Retinal pigment epithelial cell (primary cell): Measurements from ENCODE around the gene ATP9A.
A peak's percentile ranks its signal among the peaks of the same experiment; 100 is the strongest.

Source experiments
- DNase-seq: peaks from one replicate; pipeline ENCODE4 v3.0.0-alpha.2; 2010; ENCODE audit warnings: low read depth
- H3K4me3 ChIP-seq: 2 replicates; pipeline ENCODE4 v1.5.1; 2011; ENCODE audit warnings: mild to moderate bottlenecking, low read length, control low read depth, moderate library complexity
- TF ChIP-seq, protein P1 (sequence below): conservative IDR thresholded peaks from 2 replicates; pipeline ENCODE4 v1.5.1; 2011; ENCODE audit warnings: low read depth, low read length, control low read depth, inconsistent platforms

The ATP9A gene

DNA sequence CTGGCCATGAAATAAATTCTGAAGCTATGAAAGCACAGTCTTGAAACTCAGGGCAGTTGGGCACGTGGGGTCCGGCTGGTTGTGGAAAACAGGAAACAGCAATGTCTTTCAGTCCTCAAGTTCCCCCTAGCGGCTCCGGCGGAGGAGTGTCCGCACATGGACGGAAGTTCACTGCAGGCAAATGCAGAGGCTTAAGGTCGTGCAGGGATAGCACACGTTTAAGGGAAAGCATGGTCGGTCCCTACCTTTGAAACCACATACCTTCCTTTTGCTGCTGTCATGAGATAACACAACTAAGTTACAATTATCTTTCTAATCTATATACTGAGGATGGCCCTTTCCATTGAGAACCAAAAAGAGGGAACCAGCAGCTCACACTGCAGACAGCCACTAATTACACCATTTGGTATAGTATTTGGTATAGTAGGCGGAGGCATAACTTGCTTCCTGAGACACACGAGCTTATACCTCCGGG, 173.1 kb downstream of the ATP9A start:
- H3K4me3 ChIP-seq = no peak overlapping the region
- TF ChIP-seq, protein P1, sequence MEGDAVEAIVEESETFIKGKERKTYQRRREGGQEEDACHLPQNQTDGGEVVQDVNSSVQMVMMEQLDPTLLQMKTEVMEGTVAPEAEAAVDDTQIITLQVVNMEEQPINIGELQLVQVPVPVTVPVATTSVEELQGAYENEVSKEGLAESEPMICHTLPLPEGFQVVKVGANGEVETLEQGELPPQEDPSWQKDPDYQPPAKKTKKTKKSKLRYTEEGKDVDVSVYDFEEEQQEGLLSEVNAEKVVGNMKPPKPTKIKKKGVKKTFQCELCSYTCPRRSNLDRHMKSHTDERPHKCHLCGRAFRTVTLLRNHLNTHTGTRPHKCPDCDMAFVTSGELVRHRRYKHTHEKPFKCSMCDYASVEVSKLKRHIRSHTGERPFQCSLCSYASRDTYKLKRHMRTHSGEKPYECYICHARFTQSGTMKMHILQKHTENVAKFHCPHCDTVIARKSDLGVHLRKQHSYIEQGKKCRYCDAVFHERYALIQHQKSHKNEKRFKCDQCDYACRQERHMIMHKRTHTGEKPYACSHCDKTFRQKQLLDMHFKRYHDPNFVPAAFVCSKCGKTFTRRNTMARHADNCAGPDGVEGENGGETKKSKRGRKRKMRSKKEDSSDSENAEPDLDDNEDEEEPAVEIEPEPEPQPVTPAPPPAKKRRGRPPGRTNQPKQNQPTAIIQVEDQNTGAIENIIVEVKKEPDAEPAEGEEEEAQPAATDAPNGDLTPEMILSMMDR = peak; percentile 96

DNA sequence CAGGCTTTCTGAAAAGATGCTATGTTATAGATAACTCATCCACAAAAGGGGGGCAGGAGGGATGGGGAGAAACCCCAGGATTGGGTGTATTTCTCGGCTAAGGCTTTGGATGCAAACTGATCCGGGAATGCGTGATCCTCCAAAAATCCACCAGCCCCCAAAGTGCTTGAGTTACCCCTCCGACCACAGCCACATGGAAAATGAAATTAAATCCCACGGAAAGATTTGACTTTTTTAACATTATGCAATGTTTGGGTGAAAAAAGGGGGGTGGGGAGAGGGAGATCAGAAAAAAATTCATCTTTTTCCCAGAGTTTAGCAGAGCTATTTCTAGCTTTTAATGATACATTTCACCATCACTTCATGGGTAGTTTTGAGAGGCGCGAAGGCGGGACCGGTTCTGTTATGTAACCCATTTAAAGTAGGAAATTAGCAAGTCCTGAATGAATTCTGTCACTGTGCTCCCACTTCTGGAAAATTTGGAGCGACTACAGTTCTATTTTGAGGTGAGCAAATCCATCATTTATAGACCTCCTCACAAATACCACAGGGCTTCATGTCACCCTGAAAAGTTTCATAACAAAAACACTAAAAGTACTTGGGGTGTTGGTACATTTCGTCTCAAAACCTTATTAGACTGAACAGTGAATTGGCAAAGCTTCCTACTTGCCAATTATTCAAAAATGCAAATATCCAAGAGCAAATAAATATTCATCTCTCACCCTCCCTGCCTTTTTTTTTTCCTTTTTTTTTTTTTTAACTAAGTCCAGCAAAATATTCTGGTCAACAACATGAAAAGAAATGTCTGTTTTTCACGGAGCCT, 173.7 kb downstream of the ATP9A start:
- TF ChIP-seq, protein P1 = no peak
- DNase-seq = no peak
- no peak overlapping the region for H3K4me3 ChIP-seq

More for the DNA sequence above, 173.1 kb downstream of the ATP9A start:
- peak; percentile 58 for DNase-seq

DNA sequence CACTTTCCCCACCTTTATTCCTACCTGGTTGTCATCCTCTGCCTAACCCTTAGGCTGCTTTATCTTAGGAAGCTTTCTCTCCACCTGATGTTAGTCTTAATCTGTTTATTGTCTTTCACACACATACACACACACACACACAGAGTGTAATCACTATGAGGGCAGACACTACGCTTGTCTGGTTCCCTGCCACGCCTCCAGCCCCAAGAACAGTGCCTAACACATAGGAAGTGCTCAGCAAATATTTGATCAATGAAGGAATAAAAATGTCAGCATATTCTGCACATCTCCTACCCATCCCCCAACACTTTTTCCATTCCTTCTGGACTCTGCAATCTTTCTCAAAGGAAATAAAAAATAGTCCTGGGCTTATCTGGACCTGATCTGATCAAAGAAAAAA, 174.6 kb downstream of the ATP9A start:
- TF ChIP-seq, protein P1 = no peak
- no peak overlapping the region for H3K4me3 ChIP-seq
- DNase-seq = no peak

DNA sequence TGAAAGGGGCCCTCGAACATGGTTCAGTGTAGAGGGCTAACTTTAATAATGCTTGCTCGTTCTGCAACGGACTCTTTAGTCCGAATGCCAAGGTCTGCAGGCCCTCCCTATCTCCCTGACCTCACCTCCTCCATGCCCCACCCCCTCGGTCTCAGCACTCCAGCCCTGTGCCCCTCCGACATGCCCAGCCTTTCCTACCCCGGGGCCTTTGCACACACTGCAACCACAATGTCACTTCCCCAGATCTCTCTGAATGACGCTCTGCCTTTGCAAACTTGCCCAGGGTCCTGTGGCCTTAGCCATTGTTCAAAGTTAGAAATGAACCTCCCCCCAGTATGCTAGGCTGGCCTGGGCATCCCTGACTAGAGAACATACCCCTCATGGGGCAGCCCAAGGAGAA, 175.6 kb downstream of the ATP9A start:
- TF ChIP-seq, protein P1 = no peak
- DNase-seq = no peak
- no peak overlapping the region for H3K4me3 ChIP-seq

DNA sequence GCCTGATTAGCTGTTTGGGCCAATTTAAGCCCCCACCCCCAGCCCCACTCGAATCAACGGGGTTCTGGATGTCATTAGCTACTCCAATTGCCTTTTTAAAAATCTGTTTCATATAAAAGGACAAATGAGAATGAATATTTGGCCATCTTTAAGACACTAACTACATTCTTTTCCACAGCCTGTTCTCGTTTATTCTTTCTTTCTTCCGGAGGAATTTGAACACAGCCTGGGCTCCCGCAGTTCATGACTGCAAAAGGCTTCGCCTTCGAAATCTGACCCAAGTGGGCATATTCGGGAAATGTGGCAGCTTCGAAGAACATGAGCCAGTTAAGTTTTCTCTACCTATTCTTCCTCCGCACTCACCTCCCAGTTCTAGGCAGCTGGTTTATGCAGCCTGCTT, 176.3 kb downstream of the ATP9A start:
- no peak overlapping the region for H3K4me3 ChIP-seq
- no peak for DNase-seq
- TF ChIP-seq, protein P1 = no peak

DNA sequence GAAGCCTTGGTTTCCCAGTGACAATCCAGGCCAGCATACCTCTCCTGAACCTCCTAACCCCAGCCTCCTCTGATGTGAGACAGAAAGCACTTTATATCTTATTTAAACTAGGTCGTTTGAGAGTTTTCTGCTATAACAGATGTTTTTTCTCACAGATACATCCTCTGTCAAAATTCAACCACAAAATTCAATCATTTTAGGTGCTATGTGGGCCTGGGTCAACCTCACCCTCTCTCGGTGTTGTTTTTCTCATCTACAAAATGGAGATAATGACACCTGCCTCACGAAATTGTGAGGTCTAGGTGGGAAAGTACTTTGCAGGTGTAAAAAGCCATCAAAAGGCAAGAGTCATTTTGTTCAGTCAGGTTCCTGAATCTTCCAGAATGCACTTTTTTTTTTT, 179.4 kb downstream of the ATP9A start:
- TF ChIP-seq, protein P1 = no peak
- H3K4me3 ChIP-seq = no peak overlapping the region
- DNase-seq = no peak

DNA sequence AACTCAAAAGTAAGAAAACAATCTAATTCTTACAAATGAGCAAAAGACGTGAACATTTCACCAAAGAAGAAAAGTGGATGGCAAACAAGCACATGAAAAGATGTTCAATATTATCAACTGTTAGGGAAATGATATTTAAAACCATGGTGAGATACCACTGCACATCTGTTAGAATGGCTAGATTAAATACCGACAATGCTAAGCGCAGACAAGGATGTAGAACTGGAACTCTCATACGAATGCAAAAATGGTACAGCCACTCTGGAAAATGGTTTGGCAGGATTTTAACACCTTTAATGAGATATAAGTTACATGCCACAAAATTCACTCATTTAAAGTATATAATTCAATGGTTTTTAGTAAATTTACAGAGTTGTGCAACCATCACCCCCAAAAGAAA, 181.0 kb downstream of the ATP9A start:
- no peak overlapping the region for H3K4me3 ChIP-seq
- TF ChIP-seq, protein P1 = no peak
- no peak for DNase-seq
